GM19438 (cell line): ENCODE measurements around the gene AUNIP.

ENCODE experiments used
- ATAC-seq: cut with Tn5 transposase; IDR thresholded peaks from one replicate; pipeline ENCODE4 v1.9.1; 2021; ENCODE audit warnings: low read depth; ENCODE audit not compliant: unreplicated experiment

The AUNIP gene

GRCh38 chr1:25798666-25799351 lies 60.4 kb downstream of the AUNIP start:
- no peak for ATAC-seq

DNA sequence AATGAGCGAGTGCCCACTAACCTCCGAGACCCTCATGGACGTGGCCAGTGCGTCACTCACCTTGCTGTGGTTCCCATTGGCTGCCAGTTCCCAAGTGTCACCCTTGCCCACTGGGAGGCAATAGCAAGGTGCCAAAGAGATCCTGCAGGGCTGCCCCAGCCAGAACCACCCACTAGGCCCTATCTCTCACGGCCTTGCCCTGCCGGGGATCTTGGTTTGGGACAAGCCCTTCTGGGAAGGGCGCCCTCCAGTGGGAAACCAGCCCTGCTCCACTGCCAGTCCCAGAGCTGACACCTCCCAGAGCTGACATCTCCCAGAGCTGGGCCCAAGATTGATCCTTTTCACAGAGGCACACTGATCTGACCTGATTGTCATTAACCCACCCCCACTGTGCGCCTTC lies 61.3 kb downstream of the AUNIP start:
- ATAC-seq, result no peak

- no peak for ATAC-seq
Observed at GRCh38 chr1:25796811-25797458, 62.3 kb downstream of the AUNIP start.

DNA sequence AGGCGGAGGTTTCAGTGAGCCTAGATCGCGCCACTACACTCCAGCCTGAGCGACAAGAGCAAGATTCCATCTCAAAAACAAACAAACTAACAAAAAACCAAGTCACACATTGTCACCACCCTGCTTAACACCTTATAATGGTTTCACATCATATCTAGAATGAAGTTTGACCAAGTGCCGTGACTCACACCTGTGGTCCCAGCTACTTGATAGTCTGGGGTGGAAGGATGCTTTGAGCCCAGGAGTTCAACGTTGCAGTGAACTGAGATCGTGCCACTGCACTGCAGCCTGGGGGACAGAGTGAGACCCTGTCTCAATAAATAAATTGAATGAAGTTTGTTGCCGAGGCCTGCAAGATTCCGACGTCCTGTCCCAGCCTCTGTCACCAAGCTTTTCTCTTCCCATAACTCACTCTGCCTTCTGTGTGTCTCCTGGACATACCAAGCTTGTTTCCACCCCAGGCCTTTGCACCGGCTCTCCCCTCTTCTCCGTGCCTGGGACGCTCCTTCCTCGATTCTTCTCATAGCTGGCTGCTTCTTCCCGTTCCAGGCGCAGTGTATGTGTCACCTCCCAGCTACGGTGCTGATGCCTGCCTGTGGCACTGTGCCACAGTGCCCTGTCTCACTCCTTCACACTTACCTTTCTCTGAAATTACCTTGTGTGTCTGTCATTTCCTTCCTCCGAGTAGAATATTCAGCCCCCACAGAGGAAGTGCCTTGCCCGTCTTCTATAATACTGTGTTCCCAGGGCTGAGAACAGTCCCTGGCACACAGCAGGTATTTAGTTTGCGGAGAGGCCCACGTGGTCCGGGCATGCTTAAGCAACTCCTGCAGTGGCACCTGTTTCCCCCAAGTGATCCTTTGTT lies 63.1 kb downstream of the AUNIP start:
- no peak for ATAC-seq

GRCh38 chr1:25795211-25795610 lies 64.0 kb downstream of the AUNIP start:
- no peak for ATAC-seq

DNA sequence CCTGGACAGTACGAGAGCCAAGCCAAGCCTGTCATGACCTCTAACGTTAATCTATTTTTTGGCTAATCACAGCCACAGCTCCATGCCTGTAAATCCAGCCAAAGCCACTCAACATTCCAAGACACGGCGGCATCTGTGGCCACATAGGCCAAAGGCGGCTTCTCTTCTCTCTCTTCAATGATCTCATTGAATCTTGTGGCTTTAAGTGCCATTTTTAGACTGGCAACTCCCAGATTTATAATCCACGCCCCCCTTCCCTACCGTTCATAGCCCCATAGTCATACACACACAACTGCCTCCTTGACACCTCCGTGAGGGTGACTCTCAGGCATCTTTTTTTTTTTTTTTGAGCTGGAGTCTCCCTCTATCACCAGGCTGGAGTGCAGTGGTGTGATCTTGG lies 64.9 kb downstream of the AUNIP start:
- no peak for ATAC-seq

DNA sequence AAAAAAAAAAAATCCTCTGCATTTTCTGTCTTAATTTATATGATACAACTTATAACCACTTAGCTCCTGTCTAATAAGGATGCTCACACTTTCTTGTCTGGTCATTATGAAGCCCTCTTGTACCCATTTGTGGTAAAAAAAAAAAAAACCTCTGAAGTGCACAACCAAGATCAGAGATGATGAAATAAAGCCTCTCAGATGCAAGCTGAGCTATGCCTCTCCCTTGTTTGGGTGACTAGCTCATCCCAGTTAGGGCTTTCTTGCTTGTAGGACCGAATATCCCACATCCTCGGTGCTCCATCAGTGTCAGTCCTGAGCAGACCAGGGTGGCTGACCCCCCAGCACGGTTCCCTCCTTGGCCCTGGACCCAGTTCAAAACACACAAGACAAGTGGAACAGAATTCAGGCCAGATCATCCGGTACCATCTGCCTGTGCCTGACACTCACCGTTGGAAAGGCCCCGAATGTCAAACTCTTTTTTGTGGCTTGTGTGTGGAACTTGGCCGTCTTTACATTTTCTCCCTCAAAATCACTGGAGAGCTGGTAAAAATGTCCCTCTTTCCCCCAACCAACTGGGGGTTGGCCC lies 65.6 kb downstream of the AUNIP start:
- ATAC-seq, result no peak

- no peak for ATAC-seq
Observed at GRCh38 chr1:25792115-25792514, 67.1 kb downstream of the AUNIP start.

DNA sequence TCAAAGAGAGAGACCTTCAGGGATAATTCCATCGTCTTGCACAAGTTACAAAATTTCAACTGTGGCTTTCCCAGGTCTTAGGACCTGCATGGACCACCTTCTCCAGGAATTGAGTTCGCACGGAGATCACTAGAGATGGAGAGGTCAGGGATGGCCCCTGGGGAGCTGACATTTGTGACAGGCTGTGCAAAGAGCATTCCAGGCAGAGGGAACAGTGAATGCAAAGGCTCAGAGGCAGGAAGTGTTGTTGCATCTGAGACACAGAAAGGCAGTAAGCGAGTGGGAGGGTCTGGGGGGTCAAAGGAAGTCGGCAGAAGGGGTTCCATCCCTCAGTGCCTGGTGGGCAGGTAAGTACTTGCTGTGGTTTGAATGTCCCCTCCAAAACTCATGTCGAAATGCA lies 68.8 kb downstream of the AUNIP start:
- ATAC-seq, result no peak

GRCh38 chr1:25787760-25788166 lies 71.5 kb downstream of the AUNIP start:
- no peak for ATAC-seq

DNA sequence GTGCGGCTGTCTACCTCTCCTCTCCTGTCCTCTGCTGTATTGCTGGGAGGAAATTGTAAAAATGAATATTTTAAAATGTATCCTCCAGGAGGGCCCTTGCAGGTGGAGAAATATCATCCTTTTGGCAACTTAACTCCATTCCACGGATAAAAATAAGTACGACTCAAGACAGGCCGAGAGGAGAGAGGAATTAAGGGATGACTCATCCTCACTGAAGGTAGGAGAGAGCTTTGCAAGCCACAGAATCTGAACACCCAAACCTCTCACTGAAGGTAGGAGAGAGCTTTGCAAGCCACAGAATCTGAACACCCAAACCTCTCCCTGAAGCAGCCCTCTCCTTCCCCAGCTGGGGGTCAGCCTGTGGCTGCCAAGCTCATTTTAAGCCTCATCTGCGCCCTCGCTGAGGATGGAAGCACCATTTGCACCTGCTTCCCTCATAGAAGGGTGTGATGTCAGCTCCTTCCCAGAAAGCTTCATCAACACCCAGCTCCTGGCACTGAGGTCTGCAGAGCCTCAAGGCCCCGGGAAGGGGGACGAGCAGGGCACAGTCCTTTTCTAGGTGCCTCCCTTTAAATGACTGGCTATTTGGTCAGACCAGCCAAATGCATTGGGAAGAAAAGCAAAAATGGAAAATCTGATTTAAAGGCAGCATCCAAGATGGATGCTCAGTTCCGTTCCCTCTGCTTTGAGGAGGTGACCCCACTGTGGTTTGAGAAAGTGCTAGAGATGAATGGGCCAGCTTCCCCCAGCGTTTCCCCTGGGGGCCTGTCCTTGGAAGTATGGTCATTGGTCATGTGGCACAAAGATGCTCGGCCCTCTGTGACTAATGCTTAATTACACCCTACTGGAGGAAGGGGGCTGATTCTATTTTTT lies 72.1 kb downstream of the AUNIP start:
- no peak for ATAC-seq

GRCh38 chr1:25785333-25786067 lies 73.8 kb downstream of the AUNIP start:
- no peak for ATAC-seq

DNA sequence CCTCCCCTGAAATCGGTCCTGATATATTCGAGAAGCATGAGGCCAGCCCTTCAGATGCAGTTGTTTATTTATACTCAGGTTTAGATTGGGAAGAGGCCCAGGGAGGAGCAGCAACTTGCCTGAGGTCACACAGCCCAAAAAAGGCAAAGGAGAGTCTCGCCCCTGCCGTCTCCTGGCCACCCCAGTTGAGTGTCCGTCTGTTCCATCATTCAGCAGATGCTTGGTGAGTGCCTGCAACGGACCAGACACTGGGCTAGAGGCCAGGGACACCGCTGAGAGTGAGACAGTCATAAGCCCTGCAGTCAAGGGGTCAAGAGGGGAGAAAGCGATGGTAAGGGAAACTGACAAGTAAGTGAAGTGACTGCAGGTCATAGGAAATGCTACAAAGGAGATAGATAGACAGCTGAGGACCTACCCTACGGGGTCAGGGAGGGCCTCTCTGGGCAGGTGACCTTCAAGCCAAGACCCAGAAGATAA lies 74.6 kb downstream of the AUNIP start:
- no peak for ATAC-seq
